SK-N-MC (cell line): ENCODE results near the gene RIN2.

ENCODE experiments used
- EZH2 ChIP-seq: fragments of 200-600 bp; sonication (generic); IDR thresholded peaks from one replicate; pipeline ENCODE4 v1.6.1; 2017; ENCODE audit warnings: antibody characterized with exemption
- POLR2AphosphoS5 ChIP-seq: IDR thresholded peaks from 2 replicates; pipeline ENCODE4 v1.6.1; 2012; ENCODE audit warnings: mild to moderate bottlenecking, low read depth, low read length, borderline replicate concordance

GRCh38 chr20:19749618-19750071 lies 8.4 kb upstream of the RIN2 start:
- TF ChIP-seq EZH2: no peak
- peak; percentile 24; the same call in 1 of the 2 replicates for TF ChIP-seq POLR2AphosphoS5
